ENCODE measurements around the gene CD4.

Gene CD4

DNA sequence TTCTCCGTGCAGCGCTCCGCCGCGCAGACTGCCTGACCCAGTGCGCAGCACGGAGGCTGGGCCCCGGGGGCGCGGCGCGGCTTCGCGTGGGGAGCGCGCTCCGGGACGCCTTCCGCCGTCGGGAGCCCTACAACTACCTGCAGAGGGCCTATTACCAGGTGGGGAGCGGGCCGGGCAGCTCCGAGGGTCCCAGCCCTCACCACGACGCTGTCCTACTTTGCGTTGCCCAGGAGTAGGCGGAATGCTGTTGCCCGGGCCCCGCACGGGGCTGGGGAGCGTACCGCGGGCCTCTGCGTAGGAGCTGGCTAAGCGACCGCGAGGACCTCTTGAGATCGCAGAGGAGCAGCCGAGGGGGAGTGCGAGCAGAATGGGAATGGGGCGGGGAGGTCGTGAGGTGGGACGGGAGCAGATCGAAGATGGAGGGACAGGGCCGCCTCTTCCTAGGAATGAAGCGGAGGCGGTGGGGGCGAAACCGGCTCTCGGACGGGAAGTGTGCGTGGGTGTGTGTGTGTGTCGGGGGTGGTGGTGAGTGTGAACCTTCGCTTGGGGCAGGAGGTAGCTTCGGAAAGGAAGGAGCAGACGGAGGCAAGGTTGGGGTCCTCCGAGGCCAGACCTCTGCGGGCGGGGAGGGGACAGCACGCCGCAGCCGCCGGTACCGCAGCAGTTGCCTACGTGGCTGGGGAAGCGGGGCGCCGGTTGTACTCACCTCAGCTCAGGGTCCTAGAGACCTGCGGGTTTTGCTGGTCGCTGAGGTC lies 39.6 kb downstream of the CD4 start:
- DNase-seq (ENCODE audit: low spot score): no peak

DNA sequence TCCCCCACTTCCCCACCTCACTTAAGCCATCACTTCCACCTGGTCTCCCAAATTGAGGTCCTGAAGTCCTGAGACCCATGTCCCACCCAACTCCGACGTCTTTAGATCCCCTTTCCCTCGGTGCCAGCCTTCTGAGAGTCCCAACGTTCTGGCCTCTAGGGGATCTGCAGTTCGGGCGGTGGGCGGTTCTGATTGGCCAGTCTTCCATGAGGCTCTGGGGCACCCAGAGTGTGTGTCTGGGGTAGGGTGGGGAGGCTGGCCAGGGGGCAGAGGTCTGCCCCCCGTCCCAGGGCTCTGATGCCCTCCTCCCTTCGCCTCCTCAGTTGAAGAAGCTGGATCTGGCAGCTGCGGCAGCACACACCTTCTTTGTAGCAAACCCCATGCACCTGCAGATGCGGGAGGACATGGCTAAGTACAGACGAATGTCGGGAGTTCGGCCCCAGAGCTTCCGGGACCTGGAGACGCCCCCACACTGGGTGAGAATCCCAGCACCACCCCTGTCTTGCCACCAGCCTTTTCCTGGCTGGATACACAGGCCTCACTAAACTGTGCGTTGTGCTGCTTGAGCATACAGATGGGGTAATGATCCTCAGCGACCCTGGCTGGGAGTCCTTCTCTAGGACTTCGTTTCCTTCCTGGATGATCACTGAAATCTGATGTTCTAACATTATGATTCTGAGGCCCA lies 40.4 kb downstream of the CD4 start:
- no peak for DNase-seq (ENCODE audit: low spot score)

DNA sequence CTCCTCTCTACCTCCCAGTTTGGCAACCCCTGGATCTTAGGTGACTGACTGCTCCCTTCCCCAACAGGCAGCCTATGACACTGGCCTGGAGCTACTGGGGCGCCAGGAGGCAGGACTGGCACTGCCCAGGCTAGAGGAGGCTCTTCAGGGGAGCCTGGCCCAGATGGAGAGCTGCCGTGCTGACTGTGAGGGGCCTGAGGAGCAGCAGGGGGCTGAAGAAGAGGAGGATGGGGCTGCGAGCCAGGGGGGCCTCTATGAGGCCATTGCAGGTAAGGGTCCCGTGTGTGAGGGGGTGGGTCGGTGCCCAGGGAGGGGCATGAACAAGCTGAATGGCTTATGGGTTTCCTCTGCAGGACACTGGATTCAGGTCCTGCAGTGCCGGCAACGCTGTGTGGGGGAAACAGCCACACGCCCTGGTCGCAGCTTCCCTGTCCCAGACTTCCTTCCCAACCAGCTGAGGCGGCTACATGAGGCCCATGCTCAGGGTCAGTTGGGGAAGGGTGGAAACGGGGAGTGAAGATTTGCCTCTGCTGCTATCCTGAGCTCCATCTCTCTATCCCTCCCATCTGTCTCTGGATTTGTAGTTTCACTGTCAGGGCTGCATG lies 41.1 kb downstream of the CD4 start:
- no peak for DNase-seq (ENCODE audit: low spot score)

DNA sequence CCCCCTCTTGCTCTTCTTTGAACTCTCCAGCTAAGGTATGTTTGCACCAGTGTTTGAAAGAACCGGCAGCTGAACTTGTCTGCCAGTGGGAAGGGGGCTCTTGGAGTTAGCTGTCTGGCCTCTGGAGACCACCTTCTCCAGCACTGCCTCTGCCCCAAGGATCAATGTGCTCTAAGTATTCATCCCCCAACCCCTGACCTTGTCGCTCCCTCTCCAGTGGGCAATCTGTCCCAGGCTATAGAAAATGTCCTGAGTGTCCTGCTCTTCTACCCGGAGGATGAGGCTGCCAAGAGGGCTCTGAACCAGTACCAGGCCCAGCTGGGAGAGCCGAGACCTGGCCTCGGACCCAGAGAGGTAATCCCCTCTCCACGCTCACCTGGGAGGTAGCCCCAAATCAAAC lies 41.7 kb downstream of the CD4 start:
- no peak for DNase-seq (ENCODE audit: low spot score)

DNA sequence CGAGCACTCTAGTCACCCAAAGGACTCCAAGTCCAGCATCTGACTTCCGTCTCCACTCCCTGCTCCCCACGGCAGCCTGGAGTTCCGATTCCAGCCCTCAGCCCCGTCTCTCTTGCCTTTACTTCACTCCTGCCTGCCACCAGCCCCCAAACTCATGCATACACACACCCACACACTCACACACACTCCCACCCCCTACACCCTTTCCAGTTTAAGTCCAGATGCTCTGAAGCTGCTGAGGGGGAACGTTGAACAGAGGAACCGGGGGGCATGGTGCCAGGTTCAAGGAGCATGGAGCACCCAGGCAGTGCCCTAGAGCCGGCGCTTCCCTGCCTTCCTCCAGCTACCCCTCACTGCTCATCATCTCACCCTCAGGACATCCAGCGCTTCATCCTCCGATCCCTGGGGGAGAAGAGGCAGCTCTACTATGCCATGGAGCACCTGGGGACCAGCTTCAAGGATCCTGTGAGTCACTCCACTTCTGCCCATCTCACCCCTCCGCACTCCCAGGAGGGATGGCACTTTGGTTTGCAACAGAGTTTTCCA lies 42.2 kb downstream of the CD4 start:
- DNase-seq (ENCODE audit: low spot score): no peak

DNA sequence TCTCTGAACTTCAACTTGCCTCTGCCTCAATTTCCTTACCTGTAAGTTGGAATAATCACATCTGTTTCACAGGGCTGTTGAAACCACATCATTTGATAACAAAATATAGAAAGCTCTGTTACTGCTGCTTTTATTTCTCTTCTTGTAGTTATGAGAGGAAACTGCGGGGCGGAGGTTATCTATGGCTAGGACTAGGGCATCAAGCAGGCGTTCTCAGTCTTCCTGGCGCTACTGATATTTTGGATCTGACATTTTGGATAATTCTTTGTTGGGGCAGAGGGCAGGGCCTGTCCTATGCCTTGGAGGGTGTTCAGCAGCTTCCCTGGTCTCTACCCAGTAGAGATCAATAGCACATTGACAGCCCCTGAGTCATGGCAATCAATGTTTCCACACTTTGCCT lies 42.8 kb downstream of the CD4 start:
- DNase-seq (ENCODE audit: low spot score): no peak

DNA sequence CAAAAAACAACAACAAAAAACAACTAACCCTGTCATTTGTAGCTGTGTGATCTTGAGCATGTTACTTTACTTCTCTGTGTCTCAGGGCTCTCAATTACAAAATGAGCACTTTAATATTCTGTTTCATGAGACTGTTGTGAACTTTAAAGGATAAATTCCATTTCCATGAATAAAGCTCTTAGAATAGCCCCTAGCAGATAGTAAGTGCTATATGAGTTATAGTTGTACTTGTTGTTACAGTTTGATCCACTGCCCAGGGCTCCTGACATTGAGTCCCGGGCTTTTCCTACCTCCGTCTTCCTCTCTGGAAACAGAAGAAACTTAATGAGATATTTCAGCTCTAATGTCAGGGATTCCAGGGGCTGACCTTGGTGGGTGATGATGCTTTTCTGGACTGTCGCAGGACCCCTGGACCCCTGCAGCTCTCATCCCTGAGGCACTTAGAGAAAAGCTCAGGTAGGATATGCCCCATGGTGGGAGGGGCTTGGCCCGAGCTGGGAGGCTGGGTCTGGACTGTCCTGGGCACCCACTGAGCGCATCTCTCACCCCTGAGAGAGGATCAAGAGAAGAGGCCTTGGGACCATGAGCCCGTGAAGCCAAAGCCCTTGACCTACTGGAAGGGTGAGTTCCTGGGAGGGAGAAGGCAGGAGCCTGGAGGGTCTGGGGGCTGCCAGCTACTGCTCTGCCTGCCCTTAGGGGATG lies 44.0 kb downstream of the CD4 start:
- DNase-seq (ENCODE audit: low spot score): no peak

DNA sequence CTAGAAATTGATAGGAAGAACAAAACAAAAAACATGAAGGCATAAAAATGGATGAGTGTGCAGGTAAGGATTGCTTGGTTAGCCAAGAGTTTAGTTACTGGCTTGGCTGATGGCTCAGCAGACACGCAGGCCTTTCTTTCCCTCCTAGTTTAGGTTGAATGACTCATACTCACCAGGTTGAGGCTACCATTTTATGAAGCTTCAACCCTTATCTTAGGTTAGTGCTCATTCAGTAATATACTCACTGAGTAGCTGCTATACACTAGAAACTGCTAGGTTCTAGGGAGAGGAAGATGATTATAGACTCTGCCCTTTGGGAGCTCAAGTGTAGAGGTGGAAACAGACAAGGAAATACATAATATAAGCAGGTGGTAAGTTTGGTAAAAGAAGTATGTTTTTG lies 44.9 kb downstream of the CD4 start:
- no peak for DNase-seq (ENCODE audit: low spot score)

DNA sequence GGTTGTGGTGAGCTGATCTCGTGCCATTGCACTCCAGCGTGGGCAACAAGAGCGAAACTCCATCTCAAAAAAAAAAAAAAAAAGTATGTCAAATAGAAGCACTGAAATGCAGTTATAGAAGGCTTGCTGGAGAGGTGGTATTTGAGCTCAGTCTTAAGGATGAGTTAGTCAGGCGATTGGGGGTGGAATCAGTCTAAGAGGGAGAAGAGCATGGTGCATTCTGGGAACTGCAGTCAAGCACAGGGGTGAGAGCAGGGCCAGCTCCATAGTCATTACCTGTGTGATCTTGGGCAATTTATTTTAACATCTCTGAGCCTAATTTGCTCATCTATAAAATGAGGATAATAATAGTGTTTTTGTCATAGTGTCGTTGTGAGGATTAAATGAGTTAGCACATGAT lies 45.5 kb downstream of the CD4 start:
- DNase-seq (ENCODE audit: low spot score): no peak

DNA sequence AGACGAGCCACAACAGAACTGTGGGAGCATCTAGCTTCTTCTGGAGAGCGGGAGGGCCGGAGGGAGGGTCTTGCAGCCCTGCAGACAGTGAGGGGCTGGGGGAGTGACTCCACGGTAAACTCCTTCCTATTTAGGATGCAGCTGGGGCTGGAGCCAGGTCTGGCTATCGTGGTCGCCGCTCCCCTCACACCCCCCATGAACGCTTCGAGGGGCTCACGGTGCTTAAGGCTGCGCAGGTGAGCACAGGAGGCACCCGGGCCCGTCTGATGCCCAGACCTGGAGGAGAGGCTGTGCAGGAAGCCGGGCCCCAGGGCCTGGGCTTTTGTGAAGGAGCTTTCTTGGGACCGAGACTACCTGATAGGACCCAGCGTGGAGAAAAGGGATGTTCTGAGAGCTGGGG lies 47.5 kb downstream of the CD4 start:
- DNase-seq (ENCODE audit: low spot score): no peak

DNA sequence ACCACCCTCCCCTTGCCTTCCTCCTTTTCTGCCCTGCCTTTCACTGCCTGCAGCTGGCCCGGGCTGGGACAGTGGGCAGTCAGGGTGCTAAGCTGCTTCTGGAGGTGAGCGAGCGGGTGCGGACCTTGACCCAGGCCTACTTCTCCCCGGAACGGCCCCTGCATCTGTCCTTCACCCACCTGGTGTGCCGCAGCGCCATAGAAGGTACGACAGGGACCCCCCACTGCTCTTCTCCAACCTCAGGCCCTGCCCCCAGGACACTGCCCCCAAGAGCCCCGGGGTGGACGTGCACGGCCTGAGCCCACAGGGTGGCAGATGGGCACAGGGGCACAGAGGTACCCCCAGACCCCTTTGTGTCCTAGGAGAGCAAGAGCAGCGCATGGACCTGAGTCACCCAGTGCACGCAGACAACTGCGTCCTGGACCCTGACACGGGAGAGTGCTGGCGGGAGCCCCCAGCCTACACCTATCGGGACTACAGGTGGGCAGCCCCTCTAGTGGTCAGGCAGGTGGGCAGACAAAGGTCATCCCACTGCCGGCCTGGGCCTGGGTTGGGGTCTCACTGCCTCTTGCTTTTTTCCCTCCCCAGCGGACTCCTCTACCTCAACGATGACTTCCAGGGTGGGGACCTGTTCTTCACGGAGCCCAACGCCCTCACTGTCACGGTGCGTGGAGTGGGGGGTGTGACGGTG lies 48.2 kb downstream of the CD4 start:
- DNase-seq (ENCODE audit: low spot score): no peak

DNA sequence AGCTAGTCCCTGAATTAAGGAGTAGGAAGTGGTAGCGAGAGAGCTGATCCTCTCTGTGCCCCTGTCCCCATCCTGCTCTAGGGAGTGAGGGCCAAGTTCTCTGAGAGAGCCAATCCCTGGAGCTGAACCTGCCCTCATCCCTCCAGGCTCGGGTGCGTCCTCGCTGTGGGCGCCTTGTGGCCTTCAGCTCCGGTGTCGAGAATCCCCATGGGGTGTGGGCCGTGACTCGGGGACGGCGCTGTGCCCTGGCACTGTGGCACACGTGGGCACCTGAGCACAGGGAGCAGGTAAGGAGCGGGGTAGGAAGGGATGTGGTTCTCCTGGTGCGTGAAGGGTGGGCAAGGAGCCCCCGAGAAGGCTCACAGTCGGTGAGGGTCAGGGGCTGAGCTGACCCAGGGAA lies 49.5 kb downstream of the CD4 start:
- no peak for DNase-seq (ENCODE audit: low spot score)

DNA sequence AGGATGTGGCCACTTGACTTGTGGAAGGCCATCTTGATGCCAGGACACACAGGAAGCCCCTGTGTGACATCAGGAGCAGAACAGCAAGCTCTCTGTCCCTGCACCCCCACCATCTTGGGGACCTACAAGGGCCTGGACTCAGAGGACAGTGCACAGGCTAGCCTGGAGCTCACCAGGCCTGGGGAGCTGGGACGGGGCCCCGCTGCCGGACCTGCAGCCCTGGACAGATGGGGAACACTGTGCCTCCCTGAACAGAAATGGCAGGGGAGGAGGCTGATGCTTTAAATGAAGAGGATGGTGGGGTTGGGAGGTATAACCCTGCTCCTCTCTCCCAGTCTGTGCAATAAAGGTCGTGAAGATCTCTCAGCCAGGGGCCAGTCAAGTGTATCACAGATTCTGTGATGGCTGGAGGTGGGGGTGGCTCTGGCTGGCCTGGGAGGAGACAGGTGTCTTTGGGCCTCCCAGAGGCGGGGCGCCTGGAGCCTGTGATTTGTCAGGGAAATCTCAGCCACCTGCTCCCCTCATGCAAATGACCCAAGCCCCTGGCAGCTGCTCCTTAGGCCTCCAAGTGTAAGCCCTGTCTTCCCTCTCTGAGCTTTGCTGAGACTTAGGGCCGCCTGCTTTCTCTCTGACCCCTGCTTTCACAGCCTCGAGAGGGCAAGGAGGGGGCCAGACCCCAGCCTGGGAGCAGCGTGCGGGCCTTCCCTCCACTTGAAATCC lies 50.3 kb downstream of the CD4 start:
- DNase-seq (ENCODE audit: low spot score): no peak

DNA sequence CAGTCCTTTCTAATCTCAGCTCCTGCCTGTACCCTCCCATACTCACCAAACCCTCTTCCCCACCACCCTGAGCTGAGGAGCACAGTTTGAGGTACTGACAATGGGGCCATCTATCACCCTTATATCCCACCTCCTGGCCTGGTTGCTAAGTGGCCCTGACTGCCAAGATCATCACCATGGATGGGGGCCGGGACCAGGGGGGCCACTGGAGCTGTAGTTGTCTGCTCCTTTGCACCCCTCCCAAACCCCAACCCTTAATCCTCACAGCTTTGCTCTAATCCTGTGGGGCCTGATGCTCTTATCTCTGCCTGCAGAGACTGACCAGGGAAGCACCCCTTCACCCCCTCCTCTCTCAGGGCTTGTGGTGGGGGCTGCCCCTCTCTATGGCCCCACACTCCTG lies 51.0 kb downstream of the CD4 start:
- DNase-seq (ENCODE audit: low spot score): no peak

DNA sequence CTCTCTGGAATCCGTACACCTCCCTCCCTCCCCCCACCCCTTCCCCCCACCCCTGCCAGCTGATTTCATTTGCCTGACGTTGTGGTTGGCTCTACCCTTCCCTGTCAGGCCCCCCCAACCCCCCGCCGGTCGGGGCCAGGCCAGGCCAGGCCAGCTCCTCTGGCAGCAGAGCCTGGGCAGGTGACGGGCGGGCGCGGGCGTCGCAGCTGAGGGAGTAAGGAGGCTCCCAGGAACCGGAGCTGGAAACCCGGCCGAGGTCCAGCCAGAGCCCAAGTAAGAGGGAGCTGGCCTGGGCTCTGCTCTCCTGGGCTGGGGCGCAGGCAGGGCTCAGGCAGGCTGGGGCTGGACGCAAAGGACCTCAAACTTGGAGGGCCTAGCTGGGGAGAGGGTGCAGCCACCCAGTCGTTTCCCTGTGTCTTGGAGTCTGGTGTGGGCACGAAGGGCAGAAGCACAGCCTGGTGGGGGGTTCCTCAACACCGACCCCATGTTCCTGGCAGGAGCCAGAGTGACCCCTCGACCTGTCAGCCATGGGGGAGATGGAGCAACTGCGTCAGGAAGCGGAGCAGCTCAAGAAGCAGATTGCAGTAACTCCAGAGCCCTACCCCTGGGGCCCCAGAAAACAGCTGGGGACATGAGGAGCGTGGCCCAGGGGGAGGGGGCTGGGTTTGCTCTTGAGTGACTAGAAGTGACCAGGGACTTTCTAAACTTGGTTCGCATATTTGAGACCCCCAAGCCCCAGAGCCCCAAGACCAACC lies 51.6 kb downstream of the CD4 start, which contains the start of gene GNB3:
Gene GNB3, plus strand, starts transcription at position 165 of the 755 bp plus-strand sequence. Its CDS starts 363 bp downstream, at position 528.
- DNase-seq (ENCODE audit: low spot score): no peak

DNA sequence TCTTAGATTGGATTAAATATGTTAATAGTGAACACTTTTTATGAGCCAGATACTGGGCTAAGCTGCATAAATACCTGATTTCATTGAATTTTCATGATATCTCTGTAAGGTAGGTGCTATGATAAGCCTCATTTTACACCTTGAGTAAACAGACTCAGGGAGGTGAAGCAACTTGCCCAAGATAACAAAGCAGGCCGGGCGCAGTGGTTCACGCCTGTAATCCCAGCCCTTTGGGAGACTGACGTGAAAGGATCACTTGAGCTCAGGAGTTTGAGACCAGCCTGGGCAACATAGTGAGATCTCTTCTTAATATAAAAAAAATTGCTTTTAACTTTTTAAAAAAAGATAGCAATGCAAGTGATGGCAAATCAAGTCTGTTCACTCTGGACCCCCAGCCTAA lies 52.7 kb downstream of the CD4 start:
- no peak for DNase-seq (ENCODE audit: low spot score)

DNA sequence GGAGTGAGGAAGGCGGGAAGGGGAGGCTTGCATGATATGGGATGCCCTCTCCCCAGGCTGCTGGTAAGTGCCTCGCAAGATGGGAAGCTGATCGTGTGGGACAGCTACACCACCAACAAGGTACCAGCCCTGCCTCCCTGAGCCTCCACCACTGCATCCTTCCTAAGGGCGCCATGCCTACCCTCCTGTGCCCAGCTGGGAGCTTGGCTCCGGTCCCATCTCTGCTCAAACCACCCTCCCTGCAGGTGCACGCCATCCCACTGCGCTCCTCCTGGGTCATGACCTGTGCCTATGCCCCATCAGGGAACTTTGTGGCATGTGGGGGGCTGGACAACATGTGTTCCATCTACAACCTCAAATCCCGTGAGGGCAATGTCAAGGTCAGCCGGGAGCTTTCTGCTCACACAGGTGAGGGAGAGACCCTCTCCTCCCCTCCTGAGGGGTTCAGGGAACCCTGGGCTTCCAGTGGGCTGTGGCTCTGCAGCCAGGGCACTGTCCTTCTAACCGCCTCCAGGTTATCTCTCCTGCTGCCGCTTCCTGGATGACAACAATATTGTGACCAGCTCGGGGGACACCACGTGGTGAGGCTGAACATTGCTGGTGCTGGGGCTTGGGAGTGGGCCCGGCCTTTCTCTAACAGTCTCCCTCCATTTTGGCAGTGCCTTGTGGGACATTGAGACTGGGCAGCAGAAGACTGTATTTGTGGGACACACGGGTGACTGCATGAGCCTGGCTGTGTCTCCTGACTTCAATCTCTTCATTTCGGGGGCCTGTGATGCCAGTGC lies 54.0 kb downstream of the CD4 start:
- no peak for DNase-seq (ENCODE audit: low spot score)

DNA sequence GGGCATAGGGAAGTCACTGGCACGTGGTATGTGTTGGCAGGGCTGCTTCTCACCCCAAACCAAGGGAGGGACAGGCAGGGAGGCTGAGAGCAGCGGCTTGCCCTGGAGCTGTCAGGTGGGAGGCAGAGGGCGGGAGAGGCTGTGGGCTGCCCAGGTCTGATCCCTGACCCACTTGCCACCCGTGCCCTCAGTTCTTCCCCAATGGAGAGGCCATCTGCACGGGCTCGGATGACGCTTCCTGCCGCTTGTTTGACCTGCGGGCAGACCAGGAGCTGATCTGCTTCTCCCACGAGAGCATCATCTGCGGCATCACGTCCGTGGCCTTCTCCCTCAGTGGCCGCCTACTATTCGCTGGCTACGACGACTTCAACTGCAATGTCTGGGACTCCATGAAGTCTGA lies 56.1 kb downstream of the CD4 start:
- no peak for DNase-seq (ENCODE audit: low spot score)

DNA sequence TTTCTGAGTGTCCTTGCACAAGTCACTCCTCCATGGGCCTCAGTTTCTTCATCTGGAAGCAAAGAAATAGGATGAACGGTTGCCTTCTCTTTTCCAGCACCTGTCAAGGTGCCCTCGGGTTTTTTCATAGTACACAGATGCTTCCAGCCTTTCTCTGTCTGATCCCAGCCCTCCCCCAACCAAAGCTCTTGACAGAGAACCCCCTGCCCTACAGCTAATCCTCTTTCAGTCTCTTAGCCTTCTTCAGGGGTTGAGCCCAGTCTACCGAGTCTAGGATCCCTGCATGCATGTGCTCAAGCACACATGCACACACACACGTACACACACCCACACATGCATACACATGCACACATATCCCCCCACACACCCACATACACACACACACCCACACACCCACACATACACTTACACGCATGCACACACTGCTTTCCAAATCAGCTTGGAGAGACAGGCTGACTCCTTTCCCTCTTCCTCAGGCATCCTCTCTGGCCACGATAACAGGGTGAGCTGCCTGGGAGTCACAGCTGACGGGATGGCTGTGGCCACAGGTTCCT lies 57.1 kb downstream of the CD4 start:
- no peak for DNase-seq (ENCODE audit: low spot score)
